Measurements from ENCODE around the gene SOX18.

The SOX18 gene

DNA sequence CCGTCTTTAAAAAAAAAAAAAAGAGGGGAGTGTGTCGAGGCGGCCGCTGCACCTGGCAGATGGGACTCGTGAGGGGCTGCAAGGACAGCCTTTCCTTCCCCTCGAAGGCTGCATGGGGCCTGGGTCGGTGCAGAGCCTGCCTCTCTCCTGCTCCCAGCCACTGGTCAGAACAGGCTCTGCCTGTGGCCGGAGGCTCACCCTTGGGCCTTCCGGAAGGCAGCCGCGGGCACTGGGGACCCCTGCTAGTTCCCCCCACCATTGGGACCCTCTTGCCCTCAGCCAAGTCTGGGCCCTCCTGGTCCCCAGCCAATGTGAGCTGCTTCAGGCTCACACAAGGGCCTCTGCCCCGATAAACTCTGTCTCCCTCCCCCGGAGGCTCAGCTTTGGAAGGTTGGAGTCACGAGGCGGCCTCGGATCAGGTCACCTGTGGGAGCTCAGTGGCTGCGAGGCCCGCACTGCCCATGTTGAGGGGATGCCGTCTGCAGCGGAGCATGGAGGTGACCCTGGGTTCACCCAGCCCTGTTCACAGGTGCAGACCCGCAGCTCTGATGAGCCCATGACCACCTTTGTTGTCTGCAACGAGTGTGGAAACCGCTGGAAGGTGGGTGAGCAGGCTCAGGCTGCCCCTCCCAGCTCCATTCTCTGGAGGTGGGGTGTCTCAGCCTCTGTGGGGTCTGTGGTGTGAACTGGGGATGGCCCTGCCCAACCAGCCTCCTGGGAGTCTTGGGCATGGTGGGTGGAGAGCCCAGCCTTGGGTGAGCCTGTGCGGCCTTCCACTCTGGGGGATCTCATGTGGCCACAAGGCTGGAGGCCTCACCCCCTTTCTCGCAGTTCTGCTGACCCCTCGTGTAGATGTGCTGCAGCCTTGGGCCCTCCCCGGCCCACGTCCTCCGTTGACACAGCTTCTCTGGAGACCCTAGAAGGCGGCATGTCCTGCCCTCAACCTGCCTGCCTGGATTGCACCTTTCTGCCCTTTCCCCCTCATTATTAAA is 22.2 kb upstream of the SOX18 start:
- H3K4me3 ChIP-seq (ENCODE audit: low read depth, low read length): no peak overlapping the region
- no peak for DNase-seq (ENCODE audit: low read depth)
- no peak for TF ChIP-seq CTCF (IDR thresholded peaks at IDR 0.05; ENCODE audit: insufficient read depth, low read depth, low read length, missing control alignments)

DNA sequence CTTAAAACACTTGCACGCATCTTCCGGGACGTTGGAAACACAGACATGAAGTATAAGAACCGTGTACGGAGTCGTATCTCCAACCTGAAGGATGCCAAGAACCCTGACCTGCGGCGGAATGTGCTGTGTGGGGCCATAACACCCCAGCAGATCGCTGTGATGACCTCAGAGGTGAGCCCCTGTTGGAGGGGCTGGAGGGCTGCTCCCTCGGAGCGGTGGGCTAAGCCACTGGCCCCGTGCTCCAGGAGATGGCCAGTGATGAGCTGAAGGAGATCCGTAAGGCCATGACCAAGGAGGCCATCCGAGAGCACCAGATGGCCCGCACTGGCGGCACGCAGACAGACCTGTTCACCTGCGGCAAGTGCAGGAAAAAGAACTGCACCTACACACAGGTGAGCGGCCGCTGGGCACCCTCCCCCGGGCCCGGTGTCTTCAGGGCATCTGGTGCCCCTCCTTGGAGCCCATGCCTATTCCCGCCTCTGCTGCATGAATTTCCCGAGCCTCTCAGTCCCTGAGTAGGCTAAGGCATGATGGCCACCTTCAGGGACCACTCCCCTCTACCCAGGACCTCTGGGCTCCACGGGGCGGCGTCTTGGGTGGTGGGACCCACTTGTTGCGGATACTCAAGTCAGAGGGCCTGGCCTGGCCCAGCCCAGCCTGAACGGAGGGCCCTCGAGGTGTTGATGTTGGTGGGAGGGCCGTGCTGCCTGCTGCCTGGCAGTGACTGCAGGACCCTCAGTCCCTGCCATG is 21.0 kb upstream of the SOX18 start:
- TF ChIP-seq CTCF (IDR thresholded peaks at IDR 0.05; ENCODE audit: insufficient read depth, low read depth, low read length, missing control alignments): no peak
- no peak for DNase-seq (ENCODE audit: low read depth)

DNA sequence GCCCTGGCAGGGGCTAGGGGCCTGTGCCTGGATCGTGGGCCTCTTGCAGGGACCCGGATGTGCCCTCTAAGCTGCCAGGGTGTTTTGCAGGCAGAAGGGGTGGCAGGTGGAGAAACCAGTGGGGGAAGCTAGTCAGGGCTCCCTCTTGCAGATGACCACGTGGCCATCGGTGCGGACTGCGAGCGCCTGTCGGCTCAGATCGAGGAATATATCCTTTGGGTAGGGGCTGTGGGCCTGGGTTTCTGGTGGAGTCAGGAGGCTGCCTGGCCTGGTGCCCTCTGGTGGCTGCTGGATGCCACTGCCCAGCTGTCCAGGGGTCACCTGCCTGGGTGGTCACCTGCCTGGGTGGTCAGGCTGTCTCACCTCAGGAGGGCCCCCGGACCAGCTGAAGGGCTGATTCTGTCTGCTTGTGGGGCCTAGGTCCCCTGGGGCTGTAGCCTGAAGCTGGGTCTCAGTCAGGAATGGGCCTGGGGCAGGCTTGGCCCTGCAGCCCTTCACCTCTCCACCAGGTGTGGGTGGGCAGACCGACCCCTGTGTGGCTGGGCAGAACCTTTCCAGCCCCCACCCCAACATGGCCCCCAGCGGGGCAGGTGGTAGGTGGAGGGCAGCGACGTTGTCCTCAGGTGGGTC is 20.3 kb upstream of the SOX18 start:
- DNase-seq (ENCODE audit: low read depth): no peak
- peak; percentile 78 for TF ChIP-seq CTCF (IDR thresholded peaks at IDR 0.05; ENCODE audit: insufficient read depth, low read depth, low read length, missing control alignments)
- no peak overlapping the region for H3K4me3 ChIP-seq (ENCODE audit: low read depth, low read length)

More for the DNA sequence above, 21.0 kb upstream of the SOX18 start:
- no peak overlapping the region for H3K4me3 ChIP-seq (ENCODE audit: low read depth, low read length)

- H3K4me3 ChIP-seq (ENCODE audit: low read depth, low read length): no peak overlapping the region
- DNase-seq (ENCODE audit: low read depth): no peak
- TF ChIP-seq CTCF (IDR thresholded peaks at IDR 0.05; ENCODE audit: insufficient read depth, low read depth, low read length, missing control alignments): no peak
Measured at GRCh38 chr20:64069209-64069613, 19.8 kb upstream of the SOX18 start.

GRCh38 chr20:64068386-64069208 is 19.2 kb upstream of the SOX18 start:
- DNase-seq (ENCODE audit: low read depth): no peak
- TF ChIP-seq CTCF (IDR thresholded peaks at IDR 0.05; ENCODE audit: insufficient read depth, low read depth, low read length, missing control alignments): no peak

GRCh38 chr20:64067733-64068307 is 18.4 kb upstream of the SOX18 start:
- H3K4me3 ChIP-seq (ENCODE audit: low read depth, low read length): no peak overlapping the region
- no peak for DNase-seq (ENCODE audit: low read depth)
- TF ChIP-seq CTCF (IDR thresholded peaks at IDR 0.05; ENCODE audit: insufficient read depth, low read depth, low read length, missing control alignments): no peak

More at GRCh38 chr20:64068386-64069208, 19.2 kb upstream of the SOX18 start:
- no peak overlapping the region for H3K4me3 ChIP-seq (ENCODE audit: low read depth, low read length)
